HuH-7 (cell line): ENCODE results near the gene TGFBI.
"Not testable (repeated sequence)": the region's sequence is repeated elsewhere in the genome, so short reads cannot be mapped to it uniquely, and the experiment has no call there.

Experiments
- DNase-seq: peaks from one replicate; pipeline ENCODE4 v3.0.0; 2011; ENCODE audit warnings: low spot score

Gene TGFBI

DNA sequence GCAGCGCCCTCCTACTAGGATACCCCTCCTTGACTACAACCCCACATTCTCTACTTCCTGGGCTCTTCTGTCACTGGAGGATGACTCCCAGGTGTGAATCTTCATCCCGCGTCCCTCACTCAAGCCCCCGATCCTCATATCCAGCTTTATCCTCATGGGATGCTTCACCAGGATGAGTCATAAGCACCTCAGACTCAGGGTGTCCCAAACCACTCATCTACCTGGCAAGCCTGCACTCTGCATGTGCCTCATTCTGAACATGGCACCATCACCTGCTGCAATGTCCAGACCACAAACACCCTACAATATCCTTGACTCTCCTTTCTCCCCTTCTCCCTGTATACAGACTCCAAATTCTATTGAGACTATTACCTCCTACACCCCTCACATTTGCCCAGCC, 1.5 kb upstream of the TGFBI start:
- DNase-seq = no peak

DNA sequence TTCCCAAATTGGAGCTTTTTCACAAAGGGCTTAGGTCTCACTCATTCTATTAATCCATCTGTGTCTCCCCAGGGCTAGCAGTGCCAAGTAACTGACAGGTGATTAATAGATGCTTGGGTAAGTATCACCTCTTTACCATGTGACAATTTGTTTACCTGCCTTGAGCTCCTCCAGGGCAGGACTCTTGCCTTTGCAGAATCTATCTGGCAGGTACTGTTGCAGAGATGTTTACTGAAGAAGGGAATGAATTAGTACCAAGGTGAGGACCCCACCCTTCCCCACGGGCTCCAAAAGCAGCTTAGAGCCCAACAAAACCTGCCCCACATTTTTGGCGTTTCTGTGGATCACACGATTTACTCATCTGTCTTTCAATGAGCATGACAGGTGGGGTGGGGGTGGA, 698 bp upstream of the TGFBI start:
- DNase-seq = no peak

DNA sequence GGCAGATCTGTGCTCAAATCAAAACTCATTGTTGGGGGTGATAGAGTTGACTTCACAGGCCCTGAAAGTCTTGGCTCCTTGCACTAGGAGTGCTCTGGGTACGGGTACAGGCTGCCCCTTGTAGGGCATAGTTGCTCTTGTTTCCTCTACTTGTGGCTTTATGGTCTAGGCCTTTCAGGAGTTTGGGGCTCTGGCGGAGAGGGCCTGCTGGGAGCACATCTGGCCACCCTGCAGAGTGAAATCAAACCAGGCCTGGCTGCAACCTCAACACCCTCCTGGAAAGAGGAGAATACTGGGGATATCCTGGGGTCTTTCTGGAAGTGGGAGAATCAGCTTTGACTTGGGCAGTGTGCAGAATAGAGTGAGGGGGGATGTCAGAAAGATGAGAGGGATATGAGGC, 1.5 kb downstream of the TGFBI start:
- no peak for DNase-seq

DNA sequence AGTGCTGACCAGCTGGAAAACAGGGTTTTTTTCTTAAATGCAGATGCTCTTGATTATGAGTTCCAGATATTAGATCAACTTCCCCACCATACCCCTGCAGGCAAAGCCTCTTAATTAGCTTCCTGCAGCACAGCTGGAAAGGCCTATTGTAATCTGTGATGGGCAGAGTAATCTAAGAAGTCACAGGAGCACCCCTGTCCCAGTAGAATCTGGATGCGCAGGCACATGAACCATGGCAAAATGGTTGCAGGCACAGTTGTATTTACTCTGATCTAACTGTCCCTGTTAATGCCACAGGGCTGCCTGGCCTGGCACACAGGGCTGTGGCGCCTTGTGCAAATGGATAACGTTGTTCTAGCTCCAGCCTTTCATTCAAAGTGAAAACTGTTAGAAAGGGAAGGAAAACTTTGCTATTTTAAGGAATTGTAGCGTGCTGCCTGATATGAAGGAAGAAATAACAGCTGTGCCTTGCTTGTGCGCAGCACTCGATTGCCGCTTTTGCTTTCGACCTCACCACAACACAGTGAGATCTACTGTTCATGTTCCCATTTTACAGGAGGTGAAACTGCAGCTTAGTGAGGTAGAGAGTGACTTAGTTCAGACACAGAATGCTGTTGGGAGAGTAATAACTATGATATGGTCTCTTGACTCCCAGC, 2.3 kb downstream of the TGFBI start:
- no peak for DNase-seq

DNA sequence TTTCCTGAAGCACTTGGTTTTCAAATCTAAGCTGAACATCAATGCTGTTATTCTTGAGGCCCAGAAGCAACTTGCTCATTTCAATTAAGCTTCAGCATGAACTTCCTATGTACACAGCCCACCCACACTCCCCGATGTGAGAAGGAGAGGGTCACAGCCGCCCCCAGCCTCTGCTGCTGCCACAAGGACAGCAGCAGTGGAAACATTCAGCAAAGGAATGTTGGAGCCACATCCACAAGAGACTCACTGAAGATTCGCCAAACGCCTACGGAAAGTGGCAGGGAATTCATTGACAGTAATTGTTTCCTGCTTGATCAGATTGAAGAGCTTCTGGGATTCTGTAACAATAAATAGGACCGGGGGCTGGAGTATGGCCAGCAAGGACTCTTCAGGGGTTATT, 2.9 kb downstream of the TGFBI start:
- DNase-seq = no peak

DNA sequence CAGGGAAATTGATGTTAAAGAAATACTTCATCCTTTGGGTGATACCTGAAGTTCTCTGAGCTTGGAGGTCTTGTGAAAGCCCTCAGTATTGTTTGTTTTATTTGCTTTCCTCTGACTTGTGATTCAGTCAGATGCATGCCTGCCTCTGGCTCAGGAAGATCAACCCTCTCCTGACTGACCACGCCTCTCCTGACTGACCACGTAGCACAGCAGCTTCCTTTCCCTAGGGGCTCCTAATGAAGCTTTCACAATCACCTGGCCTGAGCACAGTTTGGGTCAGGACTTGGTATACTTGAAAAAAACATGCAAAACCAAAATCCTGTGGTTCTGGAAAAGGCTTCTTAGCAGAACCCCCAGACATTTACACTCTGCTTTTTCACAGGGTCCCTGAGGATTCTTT, 3.8 kb downstream of the TGFBI start:
- DNase-seq = peak; percentile 56

DNA sequence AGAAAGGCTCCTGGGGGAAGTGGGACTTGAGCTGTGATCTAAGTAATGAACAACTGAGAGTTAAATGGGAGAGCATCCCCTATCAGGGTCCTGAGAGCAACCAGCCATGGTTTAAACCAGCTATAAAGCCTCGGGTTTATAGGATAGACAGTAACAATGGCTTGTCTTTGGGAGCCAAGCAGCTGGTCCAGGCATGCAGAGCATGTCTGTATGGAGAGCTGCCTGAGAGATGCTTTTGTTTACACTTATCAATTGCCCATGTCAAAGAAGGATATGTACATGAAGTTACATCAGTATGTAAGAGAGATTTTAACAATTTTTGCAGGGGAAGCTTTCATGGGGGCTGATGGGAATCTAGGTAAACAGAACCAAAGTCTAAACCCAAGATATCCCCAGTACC, 4.4 kb downstream of the TGFBI start:
- DNase-seq = no peak

DNA sequence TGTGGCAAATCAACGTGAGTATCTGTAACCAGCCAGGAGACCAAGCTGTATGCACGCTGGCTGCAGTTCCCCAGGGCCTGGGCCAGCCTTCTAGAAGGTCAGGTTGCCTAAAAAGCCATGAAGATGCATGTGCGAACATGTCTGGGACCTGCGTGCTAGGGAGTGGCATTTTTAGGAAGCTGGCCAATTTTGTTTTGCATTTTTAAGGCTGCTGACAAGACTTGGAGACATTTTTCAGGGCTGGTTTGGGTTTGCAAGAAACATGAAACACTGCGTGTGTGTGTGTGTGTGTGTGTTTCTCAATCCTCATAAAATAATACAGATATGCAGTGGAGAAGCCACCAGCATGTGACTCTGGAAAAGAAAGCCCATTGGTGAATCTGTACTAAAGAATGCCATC, 5.1 kb downstream of the TGFBI start:
- no peak for DNase-seq

DNA sequence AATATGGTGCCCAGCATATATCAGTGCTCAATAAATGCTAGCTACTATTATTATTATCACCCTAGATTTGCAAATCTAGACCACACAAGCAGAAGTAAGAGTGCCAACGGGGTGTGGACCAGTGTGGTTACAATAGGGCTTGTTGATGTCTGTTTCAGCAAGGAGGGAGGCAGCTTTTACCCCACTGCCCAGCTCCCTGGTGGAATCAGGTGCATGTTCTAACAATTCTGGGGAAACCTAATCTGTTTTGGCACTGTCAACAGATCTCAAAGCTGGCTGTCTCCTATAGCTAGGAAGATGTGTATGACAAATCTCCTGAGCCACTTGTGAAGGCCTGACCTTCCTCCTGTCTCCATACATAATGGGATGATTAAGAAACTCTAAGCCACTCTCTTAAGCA, 5.7 kb downstream of the TGFBI start:
- DNase-seq = no peak

DNA sequence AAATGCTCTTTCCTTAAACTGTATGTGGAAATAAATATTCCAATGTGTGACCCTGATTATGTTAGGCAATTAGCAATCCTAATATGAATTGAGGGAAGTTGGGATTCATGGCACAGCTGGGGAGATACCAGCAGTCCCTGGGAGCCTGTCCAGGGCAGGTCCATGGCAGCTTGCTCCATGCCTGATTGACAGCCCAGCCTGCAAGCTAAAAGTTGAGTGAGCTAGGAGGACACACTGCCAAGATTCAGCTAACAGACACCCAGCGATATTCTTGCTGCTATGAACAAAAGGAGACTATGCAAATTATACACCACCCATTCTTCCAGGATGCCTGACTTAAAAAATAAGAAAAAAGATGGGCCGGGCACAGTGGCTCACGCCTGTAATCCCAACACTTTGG, 6.2 kb downstream of the TGFBI start:
- no peak for DNase-seq

DNA sequence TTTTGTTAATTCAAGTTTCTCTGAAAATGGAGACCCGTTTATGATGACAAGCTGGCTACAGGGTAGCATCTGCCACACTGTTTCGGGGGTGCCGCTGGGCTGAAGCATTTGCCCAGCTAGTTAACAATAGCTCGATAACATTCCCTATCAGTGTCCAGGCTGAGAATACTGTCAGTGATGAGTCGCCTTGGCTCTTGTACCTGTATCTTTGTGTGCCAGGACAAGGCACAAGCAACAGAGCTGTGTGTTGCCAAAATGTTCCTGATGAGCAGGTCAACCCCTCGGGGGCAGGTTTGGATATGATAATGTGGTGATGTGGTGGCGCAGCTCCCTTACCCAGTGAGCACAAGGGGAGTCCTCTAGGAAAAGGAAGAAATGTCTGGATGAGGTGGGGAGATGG, 7.0 kb downstream of the TGFBI start:
- DNase-seq = no peak

DNA sequence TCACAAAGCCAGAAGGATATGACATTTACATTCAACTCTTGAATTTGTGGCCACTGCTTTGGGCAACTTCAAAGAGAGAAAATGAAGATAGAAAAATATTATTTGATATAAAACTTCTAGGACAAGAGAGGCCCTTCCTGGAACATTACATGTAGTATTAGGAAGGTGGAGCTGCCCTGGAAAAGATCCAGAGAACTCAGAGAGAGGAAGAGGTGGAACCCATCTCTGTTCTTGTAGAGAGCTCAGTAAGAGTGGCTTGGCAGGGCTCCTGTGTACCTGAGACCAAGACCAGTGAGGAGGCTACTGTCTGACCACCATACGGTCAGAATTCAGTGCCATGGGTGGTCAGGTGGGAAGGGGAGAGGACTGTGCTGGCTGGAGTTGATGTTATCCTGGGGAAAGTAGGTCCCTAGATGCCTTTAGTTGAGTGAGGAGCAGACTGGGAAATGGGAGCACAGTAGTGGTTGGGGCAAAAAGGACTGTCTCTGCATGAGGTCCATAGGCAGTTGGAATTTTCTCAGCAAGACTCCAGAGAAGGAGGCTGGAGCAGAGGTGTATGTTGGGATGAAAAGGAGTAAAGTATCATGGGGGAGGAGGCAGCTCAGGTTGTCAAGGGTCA, 7.6 kb downstream of the TGFBI start:
- DNase-seq = no peak

DNA sequence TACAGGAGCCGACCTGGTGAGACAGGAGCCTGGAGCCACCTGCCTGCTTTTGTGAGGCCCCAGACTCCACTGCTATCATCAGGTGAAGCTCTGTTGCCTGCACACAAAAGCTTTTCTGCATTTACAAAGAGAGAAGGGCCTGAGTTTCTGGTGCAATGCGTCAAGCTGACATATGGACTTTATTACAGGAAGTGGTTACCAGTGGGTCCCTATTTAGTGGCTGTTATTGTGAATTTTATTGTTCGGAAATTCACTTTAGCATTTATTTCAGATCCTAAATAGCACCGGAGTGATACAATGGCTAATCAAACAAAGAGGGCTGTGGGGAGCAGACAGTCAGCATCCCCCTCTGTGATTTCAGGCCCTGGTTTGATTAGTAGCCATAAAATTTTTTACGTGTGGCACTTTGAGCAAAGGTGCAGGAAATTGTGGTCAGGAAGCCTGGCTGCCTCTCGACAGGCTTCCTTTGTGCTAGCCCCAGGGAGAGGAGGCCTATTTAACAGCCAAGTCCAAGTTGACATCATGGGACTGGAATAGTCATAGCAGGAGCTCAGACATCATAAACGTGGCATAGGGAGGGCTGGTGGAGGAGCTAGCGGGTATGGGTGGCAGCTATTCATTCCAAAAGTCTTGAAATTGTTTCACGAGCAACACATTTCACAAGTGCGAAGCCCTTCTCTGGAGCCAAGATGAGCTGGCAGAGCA, 8.4 kb downstream of the TGFBI start:
- no peak for DNase-seq

DNA sequence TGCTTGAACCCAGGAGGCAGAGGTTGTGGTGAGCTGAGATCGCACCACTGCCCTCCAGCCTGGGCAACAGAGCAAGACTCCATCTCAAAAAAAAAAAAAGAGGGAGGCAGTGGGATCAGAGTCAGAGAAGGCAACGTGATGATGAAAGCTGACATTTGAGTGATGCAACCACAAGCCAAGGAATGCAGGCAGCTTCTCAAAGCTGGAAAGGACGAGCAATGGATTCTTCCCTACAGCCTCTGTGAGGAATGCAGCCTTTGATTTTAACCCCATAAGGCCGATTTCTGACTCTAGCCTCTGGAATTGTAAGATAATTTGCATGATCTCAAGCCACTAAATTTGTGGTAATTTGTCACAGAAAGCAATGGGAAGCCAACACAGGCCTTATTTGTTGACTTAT, 9.8 kb downstream of the TGFBI start:
- DNase-seq = no peak

DNA sequence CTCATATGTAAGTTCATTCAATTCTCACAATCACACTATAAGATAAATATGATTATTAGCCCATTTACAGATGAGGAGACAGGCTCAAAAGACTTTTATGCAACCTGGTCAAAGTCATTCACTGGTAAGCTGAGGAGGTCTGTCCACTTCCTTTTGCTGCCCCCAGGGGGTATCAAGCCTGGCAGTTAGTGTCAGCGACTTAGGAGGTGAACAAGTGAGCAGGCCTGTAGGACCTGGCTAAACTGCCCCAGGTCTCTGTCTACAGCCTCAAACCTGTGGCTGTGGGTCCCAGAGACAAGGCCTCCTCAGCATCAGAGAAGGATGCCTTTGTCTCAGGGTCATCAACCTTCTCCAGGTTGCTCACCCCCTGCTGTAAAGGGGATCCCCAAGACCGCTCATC, 10.4 kb downstream of the TGFBI start:
- DNase-seq = no peak

DNA sequence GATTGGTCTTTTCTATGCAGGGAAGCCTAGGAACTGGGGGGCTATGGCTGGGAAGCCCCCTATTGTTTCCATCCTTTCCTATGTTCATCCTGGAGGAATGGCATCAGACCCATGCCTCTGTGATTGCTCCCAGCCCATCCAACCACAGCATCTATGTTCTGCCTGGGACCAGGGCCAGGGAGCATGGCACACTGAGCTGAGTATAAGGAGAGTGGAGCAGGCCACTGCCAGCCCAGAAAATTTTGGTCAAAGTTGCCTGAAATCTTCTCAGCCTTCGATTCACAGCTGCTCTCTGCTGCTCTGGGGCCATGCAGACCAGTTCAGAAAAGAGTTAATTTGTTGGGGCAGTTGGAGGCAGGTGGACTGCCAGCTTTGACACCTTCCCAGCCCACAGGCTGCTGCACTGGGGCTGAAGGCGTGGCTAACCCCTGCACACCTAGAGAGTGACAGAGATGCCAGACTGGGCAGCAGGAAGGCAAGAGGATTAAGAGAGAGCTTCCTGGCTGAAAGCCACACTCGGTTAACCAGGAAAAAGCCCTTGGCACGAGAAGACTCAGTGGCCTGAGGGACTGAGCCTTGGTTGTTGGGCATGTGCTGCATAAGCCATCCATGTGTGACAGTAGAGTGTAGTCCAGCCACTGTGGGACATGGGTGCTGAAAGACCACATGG, 12.1 kb downstream of the TGFBI start:
- DNase-seq = no peak

DNA sequence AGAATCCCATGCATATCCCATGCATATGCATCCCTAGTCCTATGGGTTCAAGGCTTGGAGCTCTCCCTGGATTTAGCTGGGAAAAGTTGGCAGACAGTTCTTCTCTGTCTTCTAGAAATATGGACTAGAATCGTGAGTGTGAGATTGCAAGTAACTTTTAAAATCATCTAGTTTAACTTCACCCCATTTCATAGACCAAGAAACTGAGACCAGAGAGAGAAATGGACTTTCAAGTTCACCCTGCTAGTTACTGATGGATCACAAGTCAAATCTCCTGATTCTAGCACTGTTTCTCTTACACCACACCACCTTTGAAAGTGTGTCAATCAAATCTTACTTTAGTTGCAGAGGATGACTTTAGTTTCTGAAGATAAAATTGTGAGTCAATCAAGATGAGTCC, 13.4 kb downstream of the TGFBI start:
- DNase-seq = no peak

DNA sequence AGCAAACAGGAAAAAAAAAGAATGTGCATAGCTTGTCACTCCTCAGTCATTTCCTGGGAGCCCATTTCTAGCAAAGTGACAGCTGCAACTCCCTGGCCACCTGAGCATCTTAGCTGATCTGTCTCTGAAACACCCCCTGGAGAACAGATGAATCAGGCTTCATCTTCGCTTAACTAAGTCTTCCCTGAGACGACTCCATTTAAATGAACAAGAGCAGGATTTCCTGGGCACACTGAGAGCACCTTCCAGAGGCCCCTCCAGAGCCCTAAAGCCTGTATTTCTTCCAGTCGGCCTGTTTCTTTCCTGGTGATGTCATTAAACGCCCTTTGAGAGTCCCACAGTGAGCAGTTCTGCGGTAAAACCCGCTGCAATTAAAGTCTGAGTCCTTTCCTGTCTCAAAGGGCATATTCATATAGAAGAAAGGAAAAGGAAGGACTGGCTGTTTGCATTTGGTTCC, 13.9 kb downstream of the TGFBI start:
- no peak for DNase-seq

DNA sequence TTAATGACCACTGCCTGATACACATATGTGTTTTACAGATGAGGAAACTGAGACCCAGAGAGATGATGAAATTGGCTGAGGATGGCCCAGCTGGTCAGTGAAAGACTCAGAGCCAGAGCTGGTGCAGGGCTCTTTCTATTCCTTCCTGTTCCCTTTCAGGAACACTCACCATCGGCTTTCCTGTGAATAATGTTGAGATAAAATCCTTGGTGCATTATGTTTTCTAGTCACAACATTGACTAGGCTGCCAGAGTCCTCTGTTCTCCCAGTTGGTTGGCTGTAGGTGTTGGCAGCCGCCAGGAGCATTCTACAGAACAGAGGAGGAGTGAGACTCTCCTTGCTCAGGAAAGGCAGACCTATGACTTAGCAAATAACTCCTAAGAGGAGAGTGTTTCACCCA, 14.8 kb downstream of the TGFBI start:
- DNase-seq = no peak

DNA sequence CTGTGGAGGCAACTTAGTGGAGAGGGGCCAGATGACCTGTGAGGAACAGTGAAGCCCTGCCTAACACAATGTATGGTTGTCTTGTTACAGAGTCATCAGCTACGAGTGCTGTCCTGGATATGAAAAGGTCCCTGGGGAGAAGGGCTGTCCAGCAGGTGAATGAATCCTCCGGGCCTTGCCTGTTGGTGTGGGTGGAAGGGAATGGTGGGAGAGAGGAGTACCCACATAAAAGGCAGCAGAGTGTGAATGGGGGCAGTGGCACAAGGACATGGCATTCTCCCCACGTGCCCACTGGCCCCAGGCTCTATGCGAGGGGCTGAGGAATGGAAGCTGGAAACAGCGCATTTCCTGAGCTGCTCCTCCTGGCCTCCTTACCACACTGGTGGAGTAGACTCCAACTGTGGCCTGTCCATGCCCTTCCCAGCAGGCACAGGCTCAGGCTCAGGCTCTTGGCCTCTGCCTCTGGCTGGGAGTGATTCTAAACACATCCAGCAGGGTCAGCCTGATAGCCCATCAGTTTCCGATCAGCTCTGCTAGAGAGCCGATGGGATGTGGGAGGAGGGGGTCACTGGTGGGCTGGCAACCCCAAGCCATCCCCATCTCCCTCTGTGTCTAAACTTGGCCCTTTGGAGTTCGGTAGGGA, 15.3 kb downstream of the TGFBI start:
- no peak for DNase-seq

DNA sequence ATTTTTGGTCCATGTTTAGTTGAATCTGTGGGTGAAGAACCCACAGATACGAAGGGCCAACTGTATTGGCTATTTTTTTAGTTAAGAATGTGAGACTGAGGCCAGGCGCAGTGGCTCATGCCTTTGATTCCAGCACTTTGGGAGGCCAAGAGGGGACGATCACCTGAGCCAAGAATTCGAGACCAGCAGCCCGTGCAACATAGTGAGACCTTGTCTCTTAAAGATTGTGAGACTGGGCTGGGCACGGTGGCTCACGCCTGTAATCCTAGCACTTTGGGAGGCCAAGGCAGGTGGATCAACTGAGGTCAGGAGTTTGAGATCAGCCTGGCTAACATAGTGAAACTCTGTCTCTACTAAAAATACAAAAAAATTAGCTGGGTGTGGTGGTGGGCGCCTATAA, 16.2 kb downstream of the TGFBI start:
- not testable (repeated sequence) for DNase-seq

DNA sequence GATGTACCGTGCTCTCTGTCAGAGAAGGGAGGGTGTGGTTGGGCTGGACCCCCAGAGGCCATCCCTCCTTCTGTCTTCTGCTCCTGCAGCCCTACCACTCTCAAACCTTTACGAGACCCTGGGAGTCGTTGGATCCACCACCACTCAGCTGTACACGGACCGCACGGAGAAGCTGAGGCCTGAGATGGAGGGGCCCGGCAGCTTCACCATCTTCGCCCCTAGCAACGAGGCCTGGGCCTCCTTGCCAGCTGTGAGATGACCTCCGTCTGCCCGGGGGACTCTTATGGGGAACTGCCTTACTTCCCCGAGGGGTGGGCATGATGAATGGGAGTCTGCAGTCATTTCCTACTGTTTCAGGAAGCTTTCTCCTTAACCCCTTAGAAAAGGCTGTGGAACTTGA, 17.5 kb downstream of the TGFBI start:
- DNase-seq = no peak

DNA sequence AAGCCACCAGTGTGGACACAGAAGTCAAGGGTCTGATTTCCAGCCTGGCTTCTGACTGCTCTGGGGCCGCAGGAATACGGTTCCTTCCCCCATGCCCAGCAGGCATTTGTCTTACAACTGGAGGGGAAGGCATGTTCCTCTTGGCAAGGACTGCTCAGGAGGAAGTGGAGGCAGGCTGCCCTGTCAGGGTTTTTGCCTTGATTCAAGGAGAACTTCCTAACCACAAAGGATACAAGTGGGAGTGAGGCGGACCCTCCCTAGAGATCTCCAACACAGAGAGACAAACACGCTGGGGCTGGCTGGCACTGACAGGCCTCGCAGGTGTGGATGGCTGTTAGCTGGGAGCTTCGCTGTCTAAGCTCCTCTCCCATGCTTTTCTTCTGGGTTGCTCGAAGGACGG, 19.1 kb downstream of the TGFBI start:
- no peak for DNase-seq
